Activated naive CD8-positive, alpha-beta T cell treated with anti-CD3 and anti-CD28 coated beads, Interleukin-2, amount 10 ng/mL, durations not matched to agents 7 days and 5 days (primary cell): Measurements from ENCODE around the gene AFF3. TPM values are rescaled to one million over a fixed set of nuclear protein-coding genes. Genes with fewer than 3 reads are reported as not detected.

Experiments
- ATAC-seq: fragments of 150-1000 bp; cut with Tn5 transposase; one replicate; pipeline ENCODE4 v1.10.0; 2021; ENCODE audit warnings: low read depth, moderate library complexity
- POLR2A ChIA-PET: fragments of 350-600 bp; sonication (Branson Sonifier 250); formaldehyde crosslinking; loops from one replicate; lab custom pipeline; 2021; ENCODE audit warnings: antibody characterized with exemption; lab: Charles Lee
- DNase-seq: peaks from one replicate; pipeline ENCODE4 v3.0.0; 2021
- H3K27ac Mint-ChIP-seq: one replicate; pipeline ENCODE4 v1.8.0; 2022; ENCODE audit warnings: mild to moderate bottlenecking, mixed read lengths
- H3K27me3 Mint-ChIP-seq: one replicate; pipeline ENCODE4 v1.8.0; 2022; ENCODE audit warnings: mild to moderate bottlenecking, moderate library complexity, mixed read lengths
- H3K36me3 Mint-ChIP-seq: one replicate; pipeline ENCODE4 v1.8.0; 2021; ENCODE audit warnings: mild to moderate bottlenecking, mixed read lengths
- H3K4me1 Mint-ChIP-seq: one replicate; pipeline ENCODE4 v1.8.0; 2021; ENCODE audit warnings: mixed read lengths
- H3K4me3 Mint-ChIP-seq: one replicate; pipeline ENCODE4 v1.8.0; 2022; ENCODE audit warnings: mild to moderate bottlenecking, moderate library complexity, mixed read lengths
- H3K9me3 Mint-ChIP-seq: one replicate; pipeline ENCODE4 v1.8.0; 2021; ENCODE audit warnings: mixed read lengths
- total RNA-seq, 2 experiments: library from RNA; stranded (reverse); gene quantifications; one replicate each; pipeline ENCODE4 v1.2.3, GENCODE V29; 2021

AFF3 gene
- total RNA-seq, 2 experiments from 2014 or later: 1.8 to 2.2 TPM

- no peak for ATAC-seq
- POLR2A ChIA-PET: no interaction called here
- Mint-ChIP-seq H3K27me3 (peaks cover 9% of the 10 kb centered on the region), H3K9me3 (no peaks in the 10 kb centered on the region), H3K4me3 (no peak overlapping the region), H3K36me3 (peaks cover 3% of the 10 kb centered on the region), H3K4me1 (peaks cover 15% of the 10 kb centered on the region), H3K27ac (no peak overlapping the region)
- no peak for DNase-seq
Observed at GRCh38 chr2:99822474-99823207, 319.7 kb downstream of the AFF3 start.

DNA sequence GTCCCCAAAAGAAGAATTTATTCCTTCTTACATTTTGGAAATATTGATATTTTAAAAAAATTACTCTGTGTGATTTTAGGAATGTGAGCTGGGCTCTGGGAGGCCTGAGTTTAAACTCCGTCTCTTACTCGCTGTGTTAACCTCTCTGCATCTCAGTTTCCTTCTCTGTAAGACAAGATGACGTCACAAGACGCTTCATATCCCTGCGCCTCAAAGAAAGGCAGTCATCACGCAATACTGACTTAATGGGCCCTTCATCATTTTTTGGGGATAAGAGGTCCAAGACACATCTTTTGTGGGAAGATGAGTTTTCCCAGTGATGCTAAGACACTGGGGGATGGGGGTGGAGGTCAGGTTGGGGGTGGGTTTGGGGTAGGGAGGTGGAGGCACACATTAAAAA is 320.4 kb downstream of the AFF3 start:
- no peak overlapping the region for H3K4me3 Mint-ChIP-seq
- peaks cover 3% of the 10 kb centered on the region for H3K36me3 Mint-ChIP-seq
- ATAC-seq (no peak), DNase-seq (no peak)
- peaks cover 9% of the 10 kb centered on the region for H3K27me3 Mint-ChIP-seq
- H3K4me1 Mint-ChIP-seq: peaks cover 9% of the 10 kb centered on the region
- POLR2A ChIA-PET: no interaction called here
- H3K27ac Mint-ChIP-seq: no peak overlapping the region
- no peaks in the 10 kb centered on the region for H3K9me3 Mint-ChIP-seq

GRCh38 chr2:99821572-99821971 is 320.8 kb downstream of the AFF3 start:
- H3K4me3 Mint-ChIP-seq: no peak overlapping the region
- ATAC-seq (no peak), DNase-seq (no peak)
- POLR2A ChIA-PET: no interaction called here
- H3K27me3 Mint-ChIP-seq: peaks cover 9% of the 10 kb centered on the region
- no peaks in the 10 kb centered on the region for H3K36me3 Mint-ChIP-seq
- no peaks in the 10 kb centered on the region for H3K9me3 Mint-ChIP-seq
- H3K27ac Mint-ChIP-seq: no peak overlapping the region
- H3K4me1 Mint-ChIP-seq: peaks cover 5% of the 10 kb centered on the region

GRCh38 chr2:99821039-99821438 is 321.4 kb downstream of the AFF3 start:
- no peaks in the 10 kb centered on the region for H3K4me1 Mint-ChIP-seq
- ATAC-seq: no peak
- peaks cover 9% of the 10 kb centered on the region for H3K27me3 Mint-ChIP-seq
- H3K36me3 Mint-ChIP-seq: no peaks in the 10 kb centered on the region
- H3K9me3 Mint-ChIP-seq: no peaks in the 10 kb centered on the region
- DNase-seq: no peak
- H3K4me3 Mint-ChIP-seq: no peak overlapping the region
- H3K27ac Mint-ChIP-seq: no peak overlapping the region
- POLR2A ChIA-PET: no interaction called here

- H3K27me3 Mint-ChIP-seq: peaks cover 11% of the 10 kb centered on the region
- no peak overlapping the region for H3K4me3 Mint-ChIP-seq
- H3K36me3 Mint-ChIP-seq: no peaks in the 10 kb centered on the region
- no peaks in the 10 kb centered on the region for H3K4me1 Mint-ChIP-seq
- POLR2A ChIA-PET: no interaction called here
- ATAC-seq (no peak), DNase-seq (no peak)
- no peak overlapping the region for H3K27ac Mint-ChIP-seq
- H3K9me3 Mint-ChIP-seq: no peaks in the 10 kb centered on the region
Observed at GRCh38 chr2:99819766-99820165, 322.6 kb downstream of the AFF3 start.

DNA sequence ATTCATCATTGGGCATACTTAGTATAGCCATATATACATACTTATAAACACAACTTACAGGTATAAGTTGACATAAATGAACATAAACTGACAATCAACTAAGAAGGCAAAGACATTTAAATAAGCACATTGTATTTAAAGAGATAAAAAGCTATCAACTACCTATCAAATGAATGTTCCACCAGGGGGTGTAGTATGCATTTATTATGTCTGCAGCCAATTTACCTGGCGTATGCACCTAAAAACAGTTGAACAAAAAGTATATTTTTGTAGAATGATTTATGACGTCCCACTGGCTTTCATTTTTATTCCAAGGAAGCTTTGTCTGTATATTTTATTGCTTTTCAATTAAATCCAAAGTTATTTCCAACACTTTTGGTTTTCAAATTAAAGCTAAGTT is 323.5 kb downstream of the AFF3 start:
- no peak for ATAC-seq
- no peak for DNase-seq
- no peaks in the 10 kb centered on the region for H3K36me3 Mint-ChIP-seq
- H3K9me3 Mint-ChIP-seq: no peaks in the 10 kb centered on the region
- no peak overlapping the region for H3K27ac Mint-ChIP-seq
- POLR2A ChIA-PET: no interaction called here
- H3K4me3 Mint-ChIP-seq: no peak overlapping the region
- H3K27me3 Mint-ChIP-seq: peaks cover 5% of the 10 kb centered on the region
- H3K4me1 Mint-ChIP-seq: no peaks in the 10 kb centered on the region

DNA sequence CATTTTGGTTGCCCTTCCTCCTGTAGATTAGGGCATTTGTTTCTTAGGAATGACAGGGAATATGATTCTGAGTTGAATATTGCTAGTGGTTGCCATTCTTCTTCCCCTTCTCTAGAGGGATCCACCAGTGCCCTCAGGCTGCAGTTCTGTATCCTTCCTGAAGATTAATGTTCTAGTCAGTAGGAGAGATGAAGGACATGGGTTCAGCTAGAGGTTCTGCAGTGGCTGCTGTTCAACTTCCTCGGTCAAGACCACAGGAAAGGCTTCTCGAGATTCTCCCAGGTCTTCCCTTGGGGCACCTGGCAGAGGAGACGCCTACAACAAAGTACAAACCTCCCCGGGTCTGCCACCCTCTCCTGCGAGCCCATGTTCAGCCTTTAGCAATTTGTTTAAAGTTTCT is 325.5 kb downstream of the AFF3 start:
- DNase-seq (no peak), ATAC-seq (no peak)
- H3K9me3 Mint-ChIP-seq: no peaks in the 10 kb centered on the region
- no peak overlapping the region for H3K27ac Mint-ChIP-seq
- no peaks in the 10 kb centered on the region for H3K4me1 Mint-ChIP-seq
- POLR2A ChIA-PET: no interaction called here
- H3K27me3 Mint-ChIP-seq: peaks cover 5% of the 10 kb centered on the region
- H3K4me3 Mint-ChIP-seq: no peak overlapping the region
- no peaks in the 10 kb centered on the region for H3K36me3 Mint-ChIP-seq

DNA sequence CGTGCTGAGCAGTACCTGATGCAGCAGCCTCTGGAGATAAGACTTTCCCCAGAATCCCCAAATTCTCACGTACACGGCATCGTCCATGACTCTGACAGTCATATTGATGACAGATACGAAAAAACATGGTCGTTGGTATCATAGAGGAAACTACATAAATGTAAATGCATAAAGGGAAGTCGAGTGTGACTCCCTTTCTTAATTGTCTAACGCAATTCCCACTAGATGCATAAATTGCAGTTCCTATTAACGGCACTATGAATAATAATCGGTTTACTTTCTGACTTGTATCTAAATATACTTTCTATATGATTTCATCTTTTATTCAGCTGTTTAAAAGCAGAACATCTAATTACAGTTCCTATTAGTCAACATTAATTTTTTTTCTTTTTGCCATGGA is 330.0 kb downstream of the AFF3 start:
- Mint-ChIP-seq H3K4me3 (no peak overlapping the region), H3K9me3 (no peaks in the 10 kb centered on the region), H3K27ac (no peak overlapping the region), H3K27me3 (peaks cover 13% of the 10 kb centered on the region), H3K4me1 (no peaks in the 10 kb centered on the region), H3K36me3 (no peaks in the 10 kb centered on the region)
- ATAC-seq: no peak
- no peak for DNase-seq
- POLR2A ChIA-PET: no interaction called here

DNA sequence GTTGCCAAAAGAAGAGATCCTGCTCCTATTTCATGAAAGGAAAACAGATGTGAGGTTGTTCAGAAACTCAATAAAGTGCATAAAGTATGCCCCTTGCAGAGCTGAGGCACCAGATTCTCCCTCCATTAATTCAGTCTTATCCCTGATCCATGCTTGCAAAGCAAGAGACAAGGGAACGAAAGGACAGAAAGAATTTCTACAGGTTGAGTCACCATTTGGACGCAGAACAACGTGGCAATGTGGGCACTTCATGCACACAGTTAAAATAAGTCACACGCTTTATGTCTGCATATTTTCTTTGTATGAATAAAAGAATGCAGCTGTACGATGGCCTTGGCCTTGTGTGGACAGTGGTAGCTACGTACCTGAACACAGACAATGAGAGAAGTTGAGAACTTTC is 330.8 kb downstream of the AFF3 start:
- Mint-ChIP-seq H3K4me3 (no peak overlapping the region), H3K27me3 (peaks cover 15% of the 10 kb centered on the region), H3K9me3 (no peaks in the 10 kb centered on the region), H3K36me3 (no peaks in the 10 kb centered on the region), H3K4me1 (no peaks in the 10 kb centered on the region), H3K27ac (no peak overlapping the region)
- POLR2A ChIA-PET: no interaction called here
- no peak for DNase-seq
- ATAC-seq: no peak

DNA sequence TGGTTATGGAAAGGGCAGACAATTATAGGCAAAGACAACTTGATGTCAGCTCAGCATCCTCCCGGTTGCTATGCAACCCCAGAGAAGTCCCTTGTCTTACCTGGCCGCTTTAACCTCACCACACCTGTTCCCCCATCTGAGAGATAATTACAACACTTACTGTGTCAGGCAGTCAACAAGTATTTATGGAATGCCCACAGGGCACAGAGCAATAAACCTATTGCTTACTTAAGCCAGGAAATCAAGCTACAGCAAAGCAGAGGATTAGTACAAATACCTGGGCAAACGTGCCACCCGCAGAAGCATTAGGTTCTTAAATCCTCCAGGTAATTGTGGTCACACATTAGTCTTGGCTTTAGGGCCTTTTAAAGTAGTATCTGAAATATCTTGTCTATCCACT is 332.2 kb downstream of the AFF3 start:
- Mint-ChIP-seq H3K36me3 (no peaks in the 10 kb centered on the region), H3K27ac (no peak overlapping the region), H3K9me3 (no peaks in the 10 kb centered on the region), H3K27me3 (peaks cover 12% of the 10 kb centered on the region), H3K4me1 (no peaks in the 10 kb centered on the region), H3K4me3 (no peak overlapping the region)
- POLR2A ChIA-PET: no interaction called here
- no peak for ATAC-seq
- no peak for DNase-seq

- POLR2A ChIA-PET: no interaction called here
- H3K9me3 Mint-ChIP-seq: no peaks in the 10 kb centered on the region
- H3K36me3 Mint-ChIP-seq: no peaks in the 10 kb centered on the region
- no peak overlapping the region for H3K27ac Mint-ChIP-seq
- H3K4me3 Mint-ChIP-seq: no peak overlapping the region
- ATAC-seq: no peak
- peaks cover 12% of the 10 kb centered on the region for H3K27me3 Mint-ChIP-seq
- H3K4me1 Mint-ChIP-seq: no peaks in the 10 kb centered on the region
- no peak for DNase-seq
Observed at GRCh38 chr2:99809259-99809900, 333.0 kb downstream of the AFF3 start.

DNA sequence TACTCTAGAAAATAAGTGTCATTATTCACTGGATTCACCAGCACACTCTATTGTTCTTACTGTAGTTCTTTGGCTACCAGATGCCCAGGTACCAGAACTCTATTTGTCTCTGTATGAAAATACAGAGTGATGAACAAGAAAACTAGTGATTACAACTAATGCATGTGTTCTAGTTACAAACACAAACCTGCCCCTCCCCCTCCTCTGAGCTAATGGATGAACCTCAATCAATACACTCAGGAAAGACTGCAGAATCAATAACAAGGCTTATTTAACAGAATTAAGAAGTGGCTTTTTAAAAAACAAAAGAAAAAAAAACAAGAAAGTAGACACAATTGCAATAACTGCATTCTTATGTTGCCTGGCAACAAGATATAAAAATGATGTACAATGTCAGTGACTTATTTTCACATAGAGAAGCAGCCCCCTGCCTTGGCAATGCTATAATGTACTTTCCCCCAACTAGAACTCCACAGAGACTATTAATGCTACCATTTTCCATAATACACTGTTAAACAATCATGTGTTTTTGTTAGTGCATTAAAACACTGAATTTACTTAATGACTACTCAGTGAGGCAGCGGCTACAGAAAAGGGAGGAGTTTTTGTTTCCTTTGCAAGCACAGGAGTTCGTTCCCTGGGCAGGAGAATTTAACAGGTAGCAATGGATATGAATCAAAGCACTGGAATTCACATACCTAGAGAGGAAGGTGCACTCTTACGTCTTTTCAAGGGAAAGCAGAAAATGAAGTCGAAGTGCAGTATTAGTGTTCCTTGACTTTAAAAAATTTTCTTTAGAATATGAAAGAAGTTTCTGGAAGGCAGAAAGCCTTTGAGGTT is 333.8 kb downstream of the AFF3 start:
- no peak for DNase-seq
- Mint-ChIP-seq H3K4me1 (no peaks in the 10 kb centered on the region), H3K4me3 (no peak overlapping the region), H3K27me3 (peaks cover 16% of the 10 kb centered on the region), H3K27ac (no peak overlapping the region), H3K9me3 (no peaks in the 10 kb centered on the region), H3K36me3 (no peaks in the 10 kb centered on the region)
- POLR2A ChIA-PET: no interaction called here
- no peak for ATAC-seq

DNA sequence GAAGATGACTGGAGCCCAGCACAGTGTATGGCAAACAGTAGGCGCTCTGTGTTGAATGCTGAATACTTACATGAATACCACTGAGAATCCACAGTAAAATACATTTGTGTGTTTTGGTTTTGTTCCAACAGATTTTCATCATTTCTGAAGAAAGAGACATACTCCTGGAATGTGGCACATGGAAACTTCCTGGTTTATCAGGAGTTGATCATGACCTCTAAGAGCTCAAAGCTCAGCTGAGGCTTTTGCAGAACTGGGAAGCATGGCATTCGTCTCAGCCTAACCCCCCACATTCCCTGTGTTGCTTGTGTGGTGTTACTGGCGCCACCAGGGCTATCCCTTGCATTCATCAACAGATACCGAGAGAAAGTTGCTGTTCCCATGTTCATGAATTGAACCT is 335.6 kb downstream of the AFF3 start:
- POLR2A ChIA-PET: no interaction called here

More for the DNA sequence above, 335.6 kb downstream of the AFF3 start:
- DNase-seq (no peak), ATAC-seq (no peak)
- Mint-ChIP-seq H3K4me3 (no peak overlapping the region), H3K36me3 (no peaks in the 10 kb centered on the region), H3K27me3 (peaks cover 21% of the 10 kb centered on the region), H3K4me1 (no peaks in the 10 kb centered on the region), H3K27ac (no peak overlapping the region), H3K9me3 (no peaks in the 10 kb centered on the region)
